Measurements from ENCODE around the gene OLFML2A. TPM values are rescaled to one million over a fixed set of nuclear protein-coding genes. Genes with fewer than 3 reads are reported as not detected.

Gene OLFML2A
- total RNA-seq, 1 experiment from 2014 or later: not detected

GRCh38 chr9:124773473-124774128, 3.3 kb upstream of the OLFML2A start:
- Histone ChIP-seq H2AFZ (ENCODE audit: low read length) (no peak overlapping the region), H4K20me1 (ENCODE audit: insufficient read depth, low read depth, low read length) (0 out of 2 replicates have a peak, but pooled peaks cover 3% of the 10 kb centered on the region), H3K4me1 (ENCODE audit: low read length) (peaks cover 26% of the 10 kb centered on the region), H3K4me2 (ENCODE audit: low read depth, low read length, poor library complexity, severe bottlenecking) (no peak overlapping the region), H3K36me3 (ENCODE audit: insufficient read depth, low read length) (no peaks in the 10 kb centered on the region), H3K4me3 (ENCODE audit: low read length) (no peak overlapping the region), H3K79me2 (ENCODE audit: low read length) (no peaks in the 10 kb centered on the region), H3K9ac (ENCODE audit: low read length) (no peak overlapping the region), H3K9me2 (replicated peaks; ENCODE audit: insufficient read depth, low read length) (no peaks in the 10 kb centered on the region), H3K27me3 (ENCODE audit: low read length) (no peaks in the 10 kb centered on the region), H3K27ac (ENCODE audit: low read length) (no peak overlapping the region), H3K9me3 (ENCODE audit: low read length) (no peaks in the 10 kb centered on the region)
- DNase-seq: no peak

GRCh38 chr9:124774129-124774978, 2.6 kb upstream of the OLFML2A start:
- Histone ChIP-seq H3K4me3 (ENCODE audit: low read length) (no peak overlapping the region), H3K79me2 (ENCODE audit: low read length) (no peaks in the 10 kb centered on the region), H2AFZ (ENCODE audit: low read length) (no peak overlapping the region), H4K20me1 (ENCODE audit: insufficient read depth, low read depth, low read length) (0 out of 2 replicates have a peak, but pooled peaks cover 3% of the 10 kb centered on the region), H3K4me2 (ENCODE audit: low read depth, low read length, poor library complexity, severe bottlenecking) (no peak overlapping the region), H3K4me1 (ENCODE audit: low read length) (peaks cover 18% of the 10 kb centered on the region), H3K27me3 (ENCODE audit: low read length) (no peaks in the 10 kb centered on the region), H3K9ac (ENCODE audit: low read length) (no peak overlapping the region), H3K9me2 (replicated peaks; ENCODE audit: insufficient read depth, low read length) (no peaks in the 10 kb centered on the region), H3K9me3 (ENCODE audit: low read length) (no peaks in the 10 kb centered on the region), H3K27ac (ENCODE audit: low read length) (no peak overlapping the region), H3K36me3 (ENCODE audit: insufficient read depth, low read length) (no peaks in the 10 kb centered on the region)
- DNase-seq: peak; percentile 92

- Histone ChIP-seq H3K9me3 (ENCODE audit: low read length) (no peaks in the 10 kb centered on the region), H3K4me2 (ENCODE audit: low read depth, low read length, poor library complexity, severe bottlenecking) (no peak overlapping the region), H3K27ac (ENCODE audit: low read length) (no peak overlapping the region), H4K20me1 (ENCODE audit: insufficient read depth, low read depth, low read length) (no peaks in the 10 kb centered on the region), H3K79me2 (ENCODE audit: low read length) (no peaks in the 10 kb centered on the region), H3K27me3 (ENCODE audit: low read length) (no peaks in the 10 kb centered on the region), H3K9ac (ENCODE audit: low read length) (no peak overlapping the region), H3K36me3 (ENCODE audit: insufficient read depth, low read length) (no peaks in the 10 kb centered on the region), H3K4me3 (ENCODE audit: low read length) (no peak overlapping the region), H2AFZ (ENCODE audit: low read length) (no peak overlapping the region), H3K9me2 (replicated peaks; ENCODE audit: insufficient read depth, low read length) (no peaks in the 10 kb centered on the region), H3K4me1 (ENCODE audit: low read length) (peaks cover 4% of the 10 kb centered on the region)
- DNase-seq: no peak
Measured at GRCh38 chr9:124776618-124776953, 347 bp upstream of the OLFML2A start.

- no peaks in the 10 kb centered on the region for H3K9me3 ChIP-seq (ENCODE audit: low read length)
- H3K36me3 ChIP-seq (ENCODE audit: insufficient read depth, low read length): no peaks in the 10 kb centered on the region
- no peak overlapping the region for H2AFZ ChIP-seq (ENCODE audit: low read length)
- no peak overlapping the region for H3K9ac ChIP-seq (ENCODE audit: low read length)
- no peaks in the 10 kb centered on the region for H3K27me3 ChIP-seq (ENCODE audit: low read length)
- no peaks in the 10 kb centered on the region for H3K9me2 ChIP-seq (replicated peaks; ENCODE audit: insufficient read depth, low read length)
- DNase-seq: peak; percentile 15
- H3K4me1 ChIP-seq (ENCODE audit: low read length): no peaks in the 10 kb centered on the region
- H3K27ac ChIP-seq (ENCODE audit: low read length): no peak overlapping the region
- no peak overlapping the region for H3K4me2 ChIP-seq (ENCODE audit: low read depth, low read length, poor library complexity, severe bottlenecking)
- H3K4me3 ChIP-seq (ENCODE audit: low read length): no peak overlapping the region
- no peaks in the 10 kb centered on the region for H3K79me2 ChIP-seq (ENCODE audit: low read length)
- no peaks in the 10 kb centered on the region for H4K20me1 ChIP-seq (ENCODE audit: insufficient read depth, low read depth, low read length)
Measured at GRCh38 chr9:124778575-124779367, 1.8 kb downstream of the OLFML2A start.

- Histone ChIP-seq H3K27me3 (ENCODE audit: low read length) (no peaks in the 10 kb centered on the region), H3K9me3 (ENCODE audit: low read length) (no peaks in the 10 kb centered on the region), H3K4me1 (ENCODE audit: low read length) (no peaks in the 10 kb centered on the region), H3K4me3 (ENCODE audit: low read length) (no peak overlapping the region), H2AFZ (ENCODE audit: low read length) (no peak overlapping the region), H3K4me2 (ENCODE audit: low read depth, low read length, poor library complexity, severe bottlenecking) (no peak overlapping the region), H3K9me2 (replicated peaks; ENCODE audit: insufficient read depth, low read length) (no peaks in the 10 kb centered on the region), H3K9ac (ENCODE audit: low read length) (no peak overlapping the region), H3K27ac (ENCODE audit: low read length) (no peak overlapping the region), H3K79me2 (ENCODE audit: low read length) (no peaks in the 10 kb centered on the region), H3K36me3 (ENCODE audit: insufficient read depth, low read length) (no peaks in the 10 kb centered on the region), H4K20me1 (ENCODE audit: insufficient read depth, low read depth, low read length) (no peaks in the 10 kb centered on the region)
- peak; percentile 36 for DNase-seq
Measured at GRCh38 chr9:124779368-124780059, 2.6 kb downstream of the OLFML2A start.

- no peaks in the 10 kb centered on the region for H3K9me3 ChIP-seq (ENCODE audit: low read length)
- H3K4me2 ChIP-seq (ENCODE audit: low read depth, low read length, poor library complexity, severe bottlenecking): no peak overlapping the region
- peak; percentile 29 for DNase-seq
- no peaks in the 10 kb centered on the region for H4K20me1 ChIP-seq (ENCODE audit: insufficient read depth, low read depth, low read length)
- no peaks in the 10 kb centered on the region for H3K27me3 ChIP-seq (ENCODE audit: low read length)
- H3K9ac ChIP-seq (ENCODE audit: low read length): no peak overlapping the region
- H3K27ac ChIP-seq (ENCODE audit: low read length): no peak overlapping the region
- H3K4me1 ChIP-seq (ENCODE audit: low read length): no peaks in the 10 kb centered on the region
- H3K36me3 ChIP-seq (ENCODE audit: insufficient read depth, low read length): no peaks in the 10 kb centered on the region
- H3K9me2 ChIP-seq (replicated peaks; ENCODE audit: insufficient read depth, low read length): no peaks in the 10 kb centered on the region
- no peak overlapping the region for H3K4me3 ChIP-seq (ENCODE audit: low read length)
- no peaks in the 10 kb centered on the region for H3K79me2 ChIP-seq (ENCODE audit: low read length)
- no peak overlapping the region for H2AFZ ChIP-seq (ENCODE audit: low read length)
Measured at GRCh38 chr9:124780060-124780756, 3.3 kb downstream of the OLFML2A start.

- Histone ChIP-seq H4K20me1 (ENCODE audit: insufficient read depth, low read depth, low read length) (no peaks in the 10 kb centered on the region), H3K4me1 (ENCODE audit: low read length) (no peaks in the 10 kb centered on the region), H3K79me2 (ENCODE audit: low read length) (no peaks in the 10 kb centered on the region), H3K4me3 (ENCODE audit: low read length) (no peak overlapping the region), H3K9ac (ENCODE audit: low read length) (no peak overlapping the region), H3K36me3 (ENCODE audit: insufficient read depth, low read length) (no peaks in the 10 kb centered on the region), H3K9me2 (replicated peaks; ENCODE audit: insufficient read depth, low read length) (no peaks in the 10 kb centered on the region), H3K27ac (ENCODE audit: low read length) (no peak overlapping the region), H3K27me3 (ENCODE audit: low read length) (no peaks in the 10 kb centered on the region), H3K9me3 (ENCODE audit: low read length) (no peaks in the 10 kb centered on the region), H2AFZ (ENCODE audit: low read length) (no peak overlapping the region), H3K4me2 (ENCODE audit: low read depth, low read length, poor library complexity, severe bottlenecking) (no peak overlapping the region)
- DNase-seq: no peak
Measured at GRCh38 chr9:124780757-124781151, 3.8 kb downstream of the OLFML2A start.
